T-helper 1 cell (primary cell): ENCODE data around the gene OSTC.

ENCODE experiments used
- DNase-seq, 5 donors: peaks; one replicate each; pipeline ENCODE4 v3.0.0-alpha.2; 2012 to 2020

Gene OSTC

DNA sequence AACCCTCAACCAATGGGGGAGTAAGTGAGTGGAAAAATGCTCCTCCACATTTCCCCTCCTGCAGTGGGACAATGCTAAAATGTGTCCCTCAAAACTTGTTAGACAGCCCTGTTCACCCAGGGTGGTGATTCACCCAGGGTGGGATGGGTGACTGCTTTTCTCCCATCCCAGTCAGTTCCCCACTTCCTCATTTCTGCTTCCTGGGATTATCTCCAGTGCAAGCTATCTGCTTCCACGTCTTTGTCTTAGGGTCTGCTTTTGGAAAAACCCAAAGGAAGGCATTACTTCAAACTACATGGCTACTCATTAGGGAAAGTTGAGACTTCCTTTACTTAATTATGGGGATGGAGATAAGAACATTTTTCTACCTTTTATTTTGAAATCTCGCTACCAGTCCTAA, 67.0 kb downstream of the OSTC start:
- no peak for DNase-seq
